Measurements from ENCODE around the gene GNG4. TPM values are rescaled to one million over a fixed set of nuclear protein-coding genes. Genes with fewer than 3 reads are reported as not detected.

Gene GNG4
- total and polyA plus RNA-seq, 2 of the 4 experiments (the other 2 are of a cell fraction) = 0.18 to 0.29 TPM

DNA sequence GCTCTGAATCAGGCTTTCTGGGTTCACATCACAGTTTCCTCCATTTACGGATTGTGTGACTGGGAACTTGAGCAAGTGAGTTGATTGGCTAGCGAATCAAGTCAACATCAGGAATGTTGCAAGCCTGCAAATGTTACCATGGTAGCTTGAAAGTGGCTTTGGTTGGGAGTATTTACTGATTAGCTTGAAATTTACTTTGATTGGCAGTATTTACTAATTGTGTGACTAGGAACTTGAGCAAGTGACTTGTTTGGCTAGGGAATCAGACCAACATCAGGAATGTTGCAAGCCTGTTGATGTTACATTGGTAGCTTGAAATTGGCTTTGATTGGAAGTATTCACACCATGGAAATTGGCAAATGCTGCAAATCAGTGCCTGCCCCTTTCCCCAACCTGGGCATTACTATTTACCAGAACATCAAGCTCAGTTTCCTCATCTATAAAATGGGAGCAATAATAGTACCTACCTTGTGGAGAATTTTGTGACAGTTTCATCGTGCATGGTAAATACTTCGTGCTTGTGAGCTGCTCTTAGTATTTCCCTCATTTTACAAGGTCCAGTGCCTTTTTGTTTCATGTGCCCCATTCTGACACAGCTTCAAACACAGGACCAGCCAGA is 122.3 kb downstream of the GNG4 start:
- H2BK15ac ChIP-seq (ENCODE audit: low read depth, low read length) = no peak overlapping the region
- no peak overlapping the region for H2BK20ac ChIP-seq (ENCODE audit: low read depth, low read length)
- in situ Hi-C loops (cut with MboI; ENCODE audit: low sequenced_read_pairs) (no loop called here), dilution Hi-C loops (cut with HindIII; ENCODE audit: low sequenced_read_pairs, unreplicated experiment) (no loop called here), intact Hi-C loops (cut with micrococcal nuclease) (no loop called here)
- ChIA-PET CTCF (interaction anchor here (1.5 kb wide), 1 partner anchor 13 kb away, joined by 7 read pairs; no protein-coding TSS in a partner anchor), POLR2A (ENCODE audit: unreplicated experiment) (no interaction called here)
- H3K18ac ChIP-seq (ENCODE audit: low read depth, low read length) = no peak overlapping the region
- H2BK5ac ChIP-seq (ENCODE audit: low read depth, low read length, poor library complexity, severe bottlenecking) = no peak overlapping the region
- H4K8ac ChIP-seq (ENCODE audit: low read depth in 2 of 2, low read length in 2 of 2) = no peak overlapping the region
- H3K4ac ChIP-seq (ENCODE audit: low read depth, low read length) = no peak overlapping the region
- TF ChIP-seq NFE2L2 (IDR thresholded peaks at IDR 0.05; ENCODE audit: low read depth, low read length) (no peak), CEBPB (IDR thresholded peaks at IDR 0.05; ENCODE audit: low read depth, low read length) (no peak), FOS (IDR thresholded peaks at IDR 0.05; ENCODE audit: low read depth, low read length) (no peak), RFX5 (IDR thresholded peaks at IDR 0.05; ENCODE audit: low read depth, low read length) (no peak), SMC3 (IDR thresholded peaks at IDR 0.05; ENCODE audit: low read depth, low read length) (no peak), CHD1 (IDR thresholded peaks at IDR 0.05; ENCODE audit: low read depth, low read length) (no peak), MAZ (IDR thresholded peaks at IDR 0.05; ENCODE audit: borderline replicate concordance, low read depth, low read length) (no peak), RAD21 (IDR thresholded peaks at IDR 0.05; ENCODE audit: low read length) (no peak), MXI1 (IDR thresholded peaks at IDR 0.05; ENCODE audit: borderline replicate concordance, low read depth, low read length) (no peak), BHLHE40 (IDR thresholded peaks at IDR 0.05; ENCODE audit: low read depth, low read length) (no peak), POLR2A (IDR thresholded peaks at IDR 0.05; ENCODE audit: low read depth, low read length) (no peak), RCOR1 (IDR thresholded peaks at IDR 0.05; ENCODE audit: insufficient replicate concordance, low read length) (no peak), MAFK (IDR thresholded peaks at IDR 0.05; ENCODE audit: low read depth, low read length) (no peak)
- TF ChIP-seq, protein P1, sequence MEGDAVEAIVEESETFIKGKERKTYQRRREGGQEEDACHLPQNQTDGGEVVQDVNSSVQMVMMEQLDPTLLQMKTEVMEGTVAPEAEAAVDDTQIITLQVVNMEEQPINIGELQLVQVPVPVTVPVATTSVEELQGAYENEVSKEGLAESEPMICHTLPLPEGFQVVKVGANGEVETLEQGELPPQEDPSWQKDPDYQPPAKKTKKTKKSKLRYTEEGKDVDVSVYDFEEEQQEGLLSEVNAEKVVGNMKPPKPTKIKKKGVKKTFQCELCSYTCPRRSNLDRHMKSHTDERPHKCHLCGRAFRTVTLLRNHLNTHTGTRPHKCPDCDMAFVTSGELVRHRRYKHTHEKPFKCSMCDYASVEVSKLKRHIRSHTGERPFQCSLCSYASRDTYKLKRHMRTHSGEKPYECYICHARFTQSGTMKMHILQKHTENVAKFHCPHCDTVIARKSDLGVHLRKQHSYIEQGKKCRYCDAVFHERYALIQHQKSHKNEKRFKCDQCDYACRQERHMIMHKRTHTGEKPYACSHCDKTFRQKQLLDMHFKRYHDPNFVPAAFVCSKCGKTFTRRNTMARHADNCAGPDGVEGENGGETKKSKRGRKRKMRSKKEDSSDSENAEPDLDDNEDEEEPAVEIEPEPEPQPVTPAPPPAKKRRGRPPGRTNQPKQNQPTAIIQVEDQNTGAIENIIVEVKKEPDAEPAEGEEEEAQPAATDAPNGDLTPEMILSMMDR (conservative IDR thresholded peaks at IDR 0.05; ENCODE audit: low read depth, low read length) = no peak
- TF ChIP-seq, protein P2, sequence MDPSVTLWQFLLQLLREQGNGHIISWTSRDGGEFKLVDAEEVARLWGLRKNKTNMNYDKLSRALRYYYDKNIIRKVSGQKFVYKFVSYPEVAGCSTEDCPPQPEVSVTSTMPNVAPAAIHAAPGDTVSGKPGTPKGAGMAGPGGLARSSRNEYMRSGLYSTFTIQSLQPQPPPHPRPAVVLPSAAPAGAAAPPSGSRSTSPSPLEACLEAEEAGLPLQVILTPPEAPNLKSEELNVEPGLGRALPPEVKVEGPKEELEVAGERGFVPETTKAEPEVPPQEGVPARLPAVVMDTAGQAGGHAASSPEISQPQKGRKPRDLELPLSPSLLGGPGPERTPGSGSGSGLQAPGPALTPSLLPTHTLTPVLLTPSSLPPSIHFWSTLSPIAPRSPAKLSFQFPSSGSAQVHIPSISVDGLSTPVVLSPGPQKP (IDR thresholded peaks at IDR 0.05; ENCODE audit: borderline replicate concordance, low read depth, low read length) = no peak
- TF ChIP-seq, protein P3, sequence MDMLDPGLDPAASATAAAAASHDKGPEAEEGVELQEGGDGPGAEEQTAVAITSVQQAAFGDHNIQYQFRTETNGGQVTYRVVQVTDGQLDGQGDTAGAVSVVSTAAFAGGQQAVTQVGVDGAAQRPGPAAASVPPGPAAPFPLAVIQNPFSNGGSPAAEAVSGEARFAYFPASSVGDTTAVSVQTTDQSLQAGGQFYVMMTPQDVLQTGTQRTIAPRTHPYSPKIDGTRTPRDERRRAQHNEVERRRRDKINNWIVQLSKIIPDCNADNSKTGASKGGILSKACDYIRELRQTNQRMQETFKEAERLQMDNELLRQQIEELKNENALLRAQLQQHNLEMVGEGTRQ (IDR thresholded peaks at IDR 0.05; ENCODE audit: low read depth, low read length) = no peak
- H3K4me2 ChIP-seq (ENCODE audit: low read depth, low read length) = no peak overlapping the region
- H2BK120ac ChIP-seq (ENCODE audit: low read depth, low read length) = no peak overlapping the region
- H4K91ac ChIP-seq (ENCODE audit: insufficient read depth, low read depth, low read length) = no peak overlapping the region
- H3K23ac ChIP-seq (ENCODE audit: low read depth, low read length) = no peak overlapping the region
- H3K27me3 ChIP-seq (ENCODE audit: control insufficient read depth, insufficient read depth, low read length) = no peaks in the 10 kb centered on the region
- no peak overlapping the region for H2AK9ac ChIP-seq (replicated peaks; ENCODE audit: low read depth, low read length, poor library complexity)
- no TSS peak for BruUV-seq (replicated peaks)
- ATAC-seq (ENCODE audit: low read depth) (no peak), DNase-seq (no peak)
- H3K4me3 ChIP-seq (ENCODE audit: insufficient read depth, low read depth, low read length) = no peak overlapping the region
- WGBS, 2 experiments (ENCODE audit: extremely low coverage in 2 of 2, insufficient read length in 1 of 2) = no CpG with 5 or more reads among the region's 4 CpGs
- H3K27ac ChIP-seq (ENCODE audit: insufficient read depth, low read length) = no peak overlapping the region
- H3K14ac ChIP-seq (replicated peaks; ENCODE audit: low read depth, low read length) = no peak overlapping the region
- H3K4me1 ChIP-seq (ENCODE audit: control insufficient read depth, insufficient read depth, low read length) = no peaks in the 10 kb centered on the region
- H3K56ac ChIP-seq (ENCODE audit: extremely low read depth, insufficient read depth, low read length) = no peak overlapping the region
- no peaks in the 10 kb centered on the region for H3K36me3 ChIP-seq (ENCODE audit: control insufficient read depth, insufficient read depth, low read length)
- no peak overlapping the region for H3K9ac ChIP-seq (ENCODE audit: low read depth, low read length)
- no peaks in the 10 kb centered on the region for H3K9me1 ChIP-seq (ENCODE audit: insufficient read depth, low read length)
- no peak overlapping the region for H2AFZ ChIP-seq (replicated peaks; ENCODE audit: low read length, poor library complexity)
- H3K9me3 ChIP-seq (ENCODE audit: control insufficient read depth, insufficient read depth, low read length) = no peaks in the 10 kb centered on the region
- H4K5ac ChIP-seq (ENCODE audit: low read depth, low read length) = no peak overlapping the region
- no peaks in the 10 kb centered on the region for H3K79me1 ChIP-seq (ENCODE audit: low read depth in 1 of 2, low read length in 2 of 2)
- H2AK5ac ChIP-seq (ENCODE audit: low read depth, low read length) = no peak overlapping the region
- H4K20me1 ChIP-seq (ENCODE audit: insufficient read depth, low read length) = no peaks in the 10 kb centered on the region
